Epithelial cell of alveolus of lung (primary cell): ENCODE data around the gene LRRC8A. TPM values are rescaled to one million over a fixed set of nuclear protein-coding genes. Genes with fewer than 3 reads are reported as not detected.

Experiments used
- total RNA-seq: library from RNA; depleted of rRNA; stranded (reverse); fragments of >200 nt; gene quantifications from 2 replicates; pipeline ENCODE4 v1.2.1, GENCODE V29; 2015

The LRRC8A gene
- total RNA-seq: 37.4 and 53.9 TPM in 2 replicates

DNA sequence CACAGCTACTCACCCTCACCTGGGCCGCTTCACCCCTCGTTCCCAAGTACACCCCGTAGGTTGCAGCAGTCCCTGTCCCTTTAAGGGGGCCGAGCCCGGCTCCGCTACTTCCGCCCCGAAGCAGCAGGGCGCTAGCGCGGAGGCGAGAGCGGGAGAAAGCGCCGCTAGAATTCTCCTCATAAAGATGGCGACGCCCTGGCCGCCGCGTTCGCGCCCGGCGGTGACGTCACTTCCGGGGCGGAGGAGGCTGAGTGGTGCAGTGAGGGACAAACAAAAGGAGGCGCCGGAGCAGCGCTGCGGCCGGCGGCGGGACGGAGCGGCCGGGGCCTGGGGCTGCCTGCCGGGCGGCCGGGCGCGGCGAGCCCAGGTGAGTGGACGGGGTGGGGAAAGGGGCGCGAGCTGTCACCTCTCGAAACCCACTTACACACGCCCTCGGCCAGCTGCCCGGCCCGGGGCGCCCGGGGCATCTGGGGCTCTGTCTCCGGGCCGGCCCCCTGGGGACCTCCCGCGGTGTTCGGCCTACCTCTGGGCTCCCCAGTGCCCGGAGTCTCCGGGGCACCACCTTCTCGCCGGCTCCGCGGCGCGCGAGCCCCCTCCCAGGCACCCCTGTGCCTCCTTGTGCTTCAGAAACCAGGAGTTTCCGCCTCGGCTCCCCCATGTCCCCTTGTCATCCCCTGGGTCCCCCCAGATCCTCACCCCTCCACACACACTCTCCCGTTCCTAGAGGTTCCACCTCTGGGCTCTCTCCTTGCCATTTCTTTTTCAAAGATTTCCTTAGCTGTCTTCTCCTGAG lies at the start of gene LRRC8A, which contains the start of gene KYAT1:
Gene LRRC8A, plus strand, starts transcription at position 250 of the 793 bp plus-strand sequence. CDS start 25,032 bp downstream, outside the sequence.
Gene KYAT1, minus strand, starts transcription at position 67 of the 793 bp plus-strand sequence. CDS start 36,545 bp downstream, outside the sequence.

DNA sequence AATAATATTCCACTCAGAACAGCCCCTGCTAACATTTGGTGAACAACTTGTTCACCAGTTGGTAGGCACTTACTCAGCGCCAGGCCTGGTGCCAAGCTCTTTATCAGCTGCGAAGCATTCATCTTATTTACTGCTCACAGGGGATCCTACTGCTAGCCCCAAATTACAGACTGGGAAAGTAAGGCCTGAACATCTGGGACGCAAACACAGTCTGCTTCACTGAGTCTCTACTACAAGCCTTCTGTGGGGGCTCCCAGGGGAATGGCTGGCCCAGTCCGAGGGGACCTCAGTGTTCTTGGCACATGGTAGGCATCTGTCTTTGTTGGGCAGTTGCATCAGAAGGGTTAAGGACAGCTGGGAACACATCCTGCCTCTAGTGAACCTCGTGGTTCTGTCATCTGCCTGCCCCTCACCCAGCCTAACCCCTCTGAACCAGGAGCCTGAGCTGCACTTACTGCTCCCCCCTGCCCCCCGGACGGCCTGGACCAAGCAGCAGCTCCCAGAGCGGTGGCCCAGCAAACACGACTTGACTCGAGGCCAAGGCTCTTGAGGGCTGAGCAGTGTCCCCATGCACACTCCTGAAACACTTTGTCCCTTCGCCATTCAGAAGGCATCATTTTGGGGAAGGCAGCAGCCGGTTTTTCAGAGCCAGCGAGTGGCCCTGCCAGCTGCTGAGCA lies 38.6 kb downstream of the LRRC8A start, which contains the start of gene PHYHD1:
Gene PHYHD1, plus strand, starts transcription at position 602 of the 678 bp plus-strand sequence. CDS start 1,342 bp downstream, outside the sequence.

DNA sequence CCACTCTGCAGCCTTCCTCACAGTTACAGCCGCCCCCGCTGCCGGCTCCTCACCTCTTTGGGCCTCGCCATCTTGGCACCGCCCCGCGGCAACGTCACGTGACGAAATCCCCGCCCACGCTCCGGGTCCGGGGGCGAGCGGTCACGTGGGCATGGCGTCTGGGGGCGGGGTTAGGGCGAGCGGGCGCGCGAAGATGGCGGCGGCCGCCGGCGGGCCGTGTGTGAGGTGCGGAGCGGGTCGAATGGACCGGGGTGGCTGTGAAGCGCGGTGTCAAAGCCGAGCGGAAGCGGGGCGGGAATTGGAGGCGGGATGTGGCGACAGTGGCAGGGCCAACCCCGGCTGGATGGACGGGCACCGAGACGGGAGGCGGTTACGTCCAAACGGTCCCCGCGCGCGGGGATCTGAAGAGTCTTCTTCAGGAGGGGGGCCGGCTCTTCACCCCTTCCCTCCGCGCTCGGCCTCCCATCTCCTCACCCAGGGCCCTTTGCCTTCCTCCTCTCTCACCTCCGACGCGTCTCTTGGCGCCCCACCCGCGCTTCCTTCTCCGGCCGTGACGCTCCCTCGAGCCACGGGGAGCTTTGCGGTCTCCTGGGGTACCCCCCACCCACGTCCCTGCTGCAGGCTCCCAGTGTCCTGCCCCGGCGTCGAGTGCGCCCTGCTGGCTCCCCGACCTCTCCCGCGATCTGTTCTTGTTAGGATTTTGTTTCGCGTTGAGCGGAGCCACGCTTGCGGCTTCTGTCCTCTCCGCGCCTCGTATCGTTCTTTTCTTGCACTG lies 65.8 kb downstream of the LRRC8A start, which contains the start of the genes DOLK and NUP188:
Gene DOLK, minus strand, starts transcription at position 77 of the 775 bp plus-strand sequence. CDS start 300 bp downstream, outside the sequence.
Gene NUP188, plus strand, starts transcription at position 173 of the 775 bp plus-strand sequence. Its CDS starts 21 bp downstream, at position 194.

Other genes with a start within 250 kb of the LRRC8A start
- gene DYNC2I2, start 225.3 kb upstream of the LRRC8A start, total RNA-seq: 33.4 and 73.4 TPM in 2 replicates
- gene SET, start 192.9 kb upstream of the LRRC8A start, total RNA-seq: 180 and 256 TPM in 2 replicates
- gene PKN3, start 179.6 kb upstream of the LRRC8A start, total RNA-seq: 3.0 and 4.8 TPM in 2 replicates
- gene ZDHHC12, start 158.0 kb upstream of the LRRC8A start, total RNA-seq: 54.7 and 68.9 TPM in 2 replicates
- 20.2 and 56.1 TPM in 2 replicates for gene ZER1, start 110.2 kb upstream of the LRRC8A start, total RNA-seq
- 9.7 and 20.6 TPM in 2 replicates for gene TBC1D13, start 94.9 kb upstream of the LRRC8A start, total RNA-seq
- gene ENDOG, start 63.6 kb upstream of the LRRC8A start, total RNA-seq: 16.2 and 31.7 TPM in 2 replicates
- 11.1 and 24.4 TPM in 2 replicates for gene SPOUT1, start 52.3 kb upstream of the LRRC8A start, total RNA-seq
- gene KYAT1, start 183 bp upstream of the LRRC8A start, total RNA-seq: 9.3 and 15.1 TPM in 2 replicates
- 11.9 and 16.9 TPM in 2 replicates for gene PHYHD1, start 38.8 kb downstream of the LRRC8A start, total RNA-seq
- gene DOLK, start 65.5 kb downstream of the LRRC8A start, total RNA-seq: 28.2 and 30.3 TPM in 2 replicates
- 30.1 and 40.9 TPM in 2 replicates for gene NUP188, start 65.6 kb downstream of the LRRC8A start, total RNA-seq
- gene SH3GLB2, start 146.2 kb downstream of the LRRC8A start, total RNA-seq: 25.4 and 38.4 TPM in 2 replicates
- gene MIGA2, start 154.5 kb downstream of the LRRC8A start, total RNA-seq: 11.1 and 23.6 TPM in 2 replicates
- 15.9 and 17.0 TPM in 2 replicates for gene DOLPP1, start 199.0 kb downstream of the LRRC8A start, total RNA-seq
- 29.6 and 45.8 TPM in 2 replicates for gene CRAT, start 228.7 kb downstream of the LRRC8A start, total RNA-seq
- 135 and 153 TPM in 2 replicates for gene PTPA, start 229.3 kb downstream of the LRRC8A start, total RNA-seq